22Rv1 (cell line): Measurements from ENCODE around the gene C3orf52.

ENCODE experiments used
- CTCF ChIP-seq: fragments of 450-650 bp; IDR thresholded peaks from 2 replicates; pipeline ENCODE4 v1.5.1; 2017; ENCODE audit warnings: mild to moderate bottlenecking
- ZFX ChIP-seq: fragments of 450-650 bp; IDR thresholded peaks from 2 replicates; pipeline ENCODE4 v1.6.1; 2017; ENCODE audit warnings: antibody characterized with exemption, borderline replicate concordance

- TF ChIP-seq CTCF, result no peak
- TF ChIP-seq ZFX, result no peak
These were observed 29.1 kb downstream of the C3orf52 start for GRCh38 chr3:112115161-112115739.
